Stimulated activated CD8-positive, alpha-beta memory T cell treated with anti-CD3 and anti-CD28 coated beads, Interleukin-12 subunit alpha, Interleukin-12 subunit beta, amount 100 ng/mL, for 4 hours (primary cell): ENCODE results near the gene TFB1M.
"Not testable (repeated sequence)": the region's sequence is repeated elsewhere in the genome, so short reads cannot be mapped to it uniquely, and the experiment has no call there.

Experiments used
- DNase-seq: peaks from one replicate; pipeline ENCODE4 v3.0.0-alpha.2; 2020; ENCODE audit warnings: low read depth

The TFB1M gene

GRCh38 chr6:155329460-155330132 is 15.3 kb upstream of the TFB1M start:
- no peak for DNase-seq

GRCh38 chr6:155328539-155329459 is 14.5 kb upstream of the TFB1M start:
- no peak for DNase-seq

- DNase-seq, result no peak
These were observed 13.8 kb upstream of the TFB1M start for GRCh38 chr6:155328074-155328538.

- DNase-seq, result peak; percentile 9
These were observed 13.2 kb upstream of the TFB1M start for GRCh38 chr6:155327326-155328073.

- DNase-seq, result no peak
These were observed 11.6 kb upstream of the TFB1M start for GRCh38 chr6:155325700-155326516.

GRCh38 chr6:155324993-155325392 is 10.7 kb upstream of the TFB1M start:
- DNase-seq, result no peak

GRCh38 chr6:155324172-155324571 is 9.9 kb upstream of the TFB1M start:
- DNase-seq, result no peak

GRCh38 chr6:155319902-155320301 is 5.6 kb upstream of the TFB1M start:
- DNase-seq, result no peak

GRCh38 chr6:155317186-155317585 is 2.9 kb upstream of the TFB1M start:
- DNase-seq, result no peak

GRCh38 chr6:155316419-155316818 is 2.1 kb upstream of the TFB1M start:
- DNase-seq, result no peak

- no peak for DNase-seq
These were observed 1.2 kb upstream of the TFB1M start for GRCh38 chr6:155315516-155315871.

GRCh38 chr6:155314773-155315515 is 660 bp upstream of the TFB1M start:
- no peak for DNase-seq

- DNase-seq, result no peak
These were observed 637 bp downstream of the TFB1M start for GRCh38 chr6:155313602-155314091.

- not testable (repeated sequence) for DNase-seq
These were observed 1.3 kb downstream of the TFB1M start for GRCh38 chr6:155312950-155313349.

- DNase-seq, result no peak
These were observed 2.7 kb downstream of the TFB1M start for GRCh38 chr6:155311583-155311982.

GRCh38 chr6:155311086-155311485 is 3.2 kb downstream of the TFB1M start:
- no peak for DNase-seq

- no peak for DNase-seq
These were observed 3.7 kb downstream of the TFB1M start for GRCh38 chr6:155310596-155310995.

GRCh38 chr6:155309150-155309549 is 5.1 kb downstream of the TFB1M start:
- DNase-seq, result no peak

GRCh38 chr6:155306958-155307357 is 7.3 kb downstream of the TFB1M start:
- DNase-seq, result no peak

GRCh38 chr6:155303361-155303870 is 10.9 kb downstream of the TFB1M start:
- no peak for DNase-seq

GRCh38 chr6:155301867-155302266 is 12.4 kb downstream of the TFB1M start:
- DNase-seq, result no peak
